ENCODE data around the gene TUBB2A. TPM values are rescaled to one million over a fixed set of nuclear protein-coding genes. Genes with fewer than 3 reads are reported as not detected.
"Not testable (repeated sequence)": the region's sequence is repeated elsewhere in the genome, so short reads cannot be mapped to it uniquely, and the experiment has no call there.

The TUBB2A gene
- total RNA-seq, 2 experiments from 2014 or later, result 2.5 to 3.6 TPM

GRCh38 chr6:3139090-3139903, 18.0 kb downstream of the TUBB2A start:
- DNase-seq, result no peak
- H3K4me3 Mint-ChIP-seq, result no peak overlapping the region
- H3K27me3 Mint-ChIP-seq, result no peaks in the 10 kb centered on the region
- H3K4me1 Mint-ChIP-seq, result no peaks in the 10 kb centered on the region
- POLR2A ChIA-PET, result no interaction called here
- H3K27ac Mint-ChIP-seq, result no peak overlapping the region
- H3K36me3 Mint-ChIP-seq (ENCODE audit: low read depth), result no peaks in the 10 kb centered on the region
- CTCF ChIA-PET, result interaction anchor here (0.6 to 0.8 kb wide), 2 partner anchors 18 to 141 kb away, joined by 3 to 4 read pairs; partner anchors contain the start of gene TUBB2A
- H3K9me3 Mint-ChIP-seq, result no peaks in the 10 kb centered on the region

GRCh38 chr6:3138341-3138740, 19.0 kb downstream of the TUBB2A start:
- H3K4me3 Mint-ChIP-seq, result no peak overlapping the region
- H3K27ac Mint-ChIP-seq, result no peak overlapping the region
- H3K9me3 Mint-ChIP-seq, result no peaks in the 10 kb centered on the region
- CTCF ChIA-PET, result interaction anchor here (0.6 to 0.8 kb wide), 2 partner anchors 19 to 142 kb away, joined by 3 to 4 read pairs; partner anchors contain the start of gene TUBB2A
- H3K36me3 Mint-ChIP-seq (ENCODE audit: low read depth), result no peaks in the 10 kb centered on the region
- DNase-seq, result no peak
- H3K27me3 Mint-ChIP-seq, result no peaks in the 10 kb centered on the region
- no peaks in the 10 kb centered on the region for H3K4me1 Mint-ChIP-seq
- POLR2A ChIA-PET, result no interaction called here

GRCh38 chr6:3137873-3138272, 19.5 kb downstream of the TUBB2A start:
- CTCF ChIA-PET; H3K27me3 Mint-ChIP-seq; H3K27ac Mint-ChIP-seq; H3K4me3 Mint-ChIP-seq; POLR2A ChIA-PET; H3K4me1 Mint-ChIP-seq; H3K36me3 Mint-ChIP-seq (ENCODE audit: low read depth); DNase-seq; H3K9me3 Mint-ChIP-seq: not testable (repeated sequence)

GRCh38 chr6:3137057-3137777, 20.1 kb downstream of the TUBB2A start:
- H3K4me1 Mint-ChIP-seq, result no peaks in the 10 kb centered on the region
- no peaks in the 10 kb centered on the region for H3K27me3 Mint-ChIP-seq
- ChIA-PET POLR2A (no interaction called here), CTCF (no interaction called here)
- H3K27ac Mint-ChIP-seq, result no peak overlapping the region
- no peaks in the 10 kb centered on the region for H3K36me3 Mint-ChIP-seq (ENCODE audit: low read depth)
- H3K4me3 Mint-ChIP-seq, result no peak overlapping the region
- DNase-seq, result no peak
- no peaks in the 10 kb centered on the region for H3K9me3 Mint-ChIP-seq

- Mint-ChIP-seq H3K9me3 (no peaks in the 10 kb centered on the region), H3K4me1 (no peaks in the 10 kb centered on the region), H3K36me3 (ENCODE audit: low read depth) (no peaks in the 10 kb centered on the region), H3K27ac (no peak overlapping the region), H3K27me3 (no peaks in the 10 kb centered on the region), H3K4me3 (no peak overlapping the region)
- POLR2A ChIA-PET, result no interaction called here
- CTCF ChIA-PET, result no interaction called here
- DNase-seq, result no peak
Measured at GRCh38 chr6:3136292-3137011, 20.9 kb downstream of the TUBB2A start.

DNA sequence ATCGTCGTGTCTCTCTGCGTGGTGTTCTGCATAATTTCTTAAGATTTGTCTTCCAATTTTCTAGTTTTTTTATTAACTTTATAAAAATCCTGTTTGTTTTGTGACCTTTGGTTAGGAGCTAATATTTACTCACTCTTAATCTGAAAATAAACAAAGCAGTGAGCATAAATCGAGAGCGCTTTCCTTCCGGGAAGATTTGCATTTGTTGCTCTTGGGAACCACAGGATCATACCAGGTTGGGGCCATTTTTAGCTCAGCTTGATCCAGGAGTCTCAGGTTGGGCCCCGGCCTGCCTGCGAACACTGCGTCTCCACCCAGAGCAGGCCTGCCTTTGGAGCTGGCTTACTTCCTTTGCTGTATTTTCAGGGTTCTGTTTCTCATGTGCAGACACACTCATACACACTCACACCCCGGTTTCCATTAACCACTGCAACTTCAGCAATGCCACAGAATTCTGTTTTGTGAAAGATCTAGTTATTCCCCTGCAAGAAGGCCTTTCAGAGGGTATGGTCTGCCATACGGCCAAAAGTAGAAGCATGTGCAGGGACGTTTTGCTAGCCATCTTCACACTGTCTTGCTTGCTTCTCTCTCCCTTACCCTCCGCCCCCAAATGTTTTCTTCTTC, 21.6 kb downstream of the TUBB2A start:
- ChIA-PET POLR2A (no interaction called here), CTCF (no interaction called here)
- Mint-ChIP-seq H3K27me3 (no peaks in the 10 kb centered on the region), H3K4me3 (no peak overlapping the region), H3K36me3 (ENCODE audit: low read depth) (no peaks in the 10 kb centered on the region), H3K4me1 (no peaks in the 10 kb centered on the region), H3K9me3 (no peaks in the 10 kb centered on the region), H3K27ac (no peak overlapping the region)
- no peak for DNase-seq

- no peaks in the 10 kb centered on the region for H3K27me3 Mint-ChIP-seq
- H3K36me3 Mint-ChIP-seq (ENCODE audit: low read depth), result no peaks in the 10 kb centered on the region
- no peaks in the 10 kb centered on the region for H3K9me3 Mint-ChIP-seq
- no peaks in the 10 kb centered on the region for H3K4me1 Mint-ChIP-seq
- ChIA-PET POLR2A (no interaction called here), CTCF (no interaction called here)
- H3K4me3 Mint-ChIP-seq, result no peak overlapping the region
- H3K27ac Mint-ChIP-seq, result no peak overlapping the region
- no peak for DNase-seq
Measured at GRCh38 chr6:3133515-3133914, 23.8 kb downstream of the TUBB2A start.

GRCh38 chr6:3131695-3132094, 25.6 kb downstream of the TUBB2A start:
- CTCF ChIA-PET, result interaction anchor here (1.2 kb wide), 2 partner anchors 25 to 120 kb away, joined by 3 to 4 read pairs; partner anchors contain the start of gene TUBB2A
- H3K27ac Mint-ChIP-seq, result no peak overlapping the region

GRCh38 chr6:3128356-3129108, 28.8 kb downstream of the TUBB2A start:
- peaks cover 6% of the 10 kb centered on the region for H3K4me1 Mint-ChIP-seq
- no peaks in the 10 kb centered on the region for H3K9me3 Mint-ChIP-seq
- ChIA-PET POLR2A (no interaction called here), CTCF (interaction anchor here (0.6 to 4.9 kb wide), 3 partner anchors 29 to 138 kb away, joined by 6 to 16 read pairs (median 6); partner anchors contain the start of gene TUBB2A)
- no peak overlapping the region for H3K27ac Mint-ChIP-seq
- H3K36me3 Mint-ChIP-seq (ENCODE audit: low read depth), result no peaks in the 10 kb centered on the region
- H3K4me3 Mint-ChIP-seq, result no peak overlapping the region
- no peaks in the 10 kb centered on the region for H3K27me3 Mint-ChIP-seq
- DNase-seq, result no peak

More at GRCh38 chr6:3131695-3132094, 25.6 kb downstream of the TUBB2A start:
- Mint-ChIP-seq H3K4me3 (no peak overlapping the region), H3K4me1 (peaks cover 3% of the 10 kb centered on the region), H3K27me3 (no peaks in the 10 kb centered on the region), H3K9me3 (no peaks in the 10 kb centered on the region), H3K36me3 (ENCODE audit: low read depth) (no peaks in the 10 kb centered on the region)
- no peak for DNase-seq
- POLR2A ChIA-PET, result no interaction called here

DNA sequence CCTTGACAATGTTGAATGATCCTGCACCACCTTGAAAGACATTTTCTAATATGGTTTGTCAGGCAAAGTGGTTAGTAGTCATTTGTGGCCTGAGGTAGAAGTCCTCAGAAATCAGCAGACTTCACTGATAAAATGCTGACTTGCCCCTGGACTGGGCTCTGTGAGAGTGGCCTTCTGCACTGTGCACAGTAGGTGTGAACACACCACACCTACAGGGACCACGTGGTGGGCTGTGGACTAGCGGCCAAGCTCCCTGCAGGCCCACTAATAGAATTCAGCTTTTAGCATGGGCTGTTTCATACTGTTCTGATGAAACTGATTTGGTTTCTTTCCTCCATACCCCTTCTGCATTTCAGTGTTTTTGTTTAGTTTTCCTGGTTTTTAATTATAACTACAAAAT, 31.5 kb downstream of the TUBB2A start:
- peaks cover 6% of the 10 kb centered on the region for H3K4me1 Mint-ChIP-seq
- POLR2A ChIA-PET, result no interaction called here
- CTCF ChIA-PET, result interaction anchor here (0.7 to 4.9 kb wide), 11 partner anchors 10 to 133 kb away, joined by 3 to 42 read pairs (median 4); partner anchors contain the start of genes PSMG4 and TUBB2A
- peaks cover under 1% of the 10 kb centered on the region for H3K27me3 Mint-ChIP-seq
- H3K9me3 Mint-ChIP-seq, result no peaks in the 10 kb centered on the region
- H3K4me3 Mint-ChIP-seq, result no peak overlapping the region
- no peak for DNase-seq
- no peaks in the 10 kb centered on the region for H3K36me3 Mint-ChIP-seq (ENCODE audit: low read depth)
- no peak overlapping the region for H3K27ac Mint-ChIP-seq

GRCh38 chr6:3124667-3125066, 32.7 kb downstream of the TUBB2A start:
- H3K27ac Mint-ChIP-seq, result no peak overlapping the region
- no peaks in the 10 kb centered on the region for H3K9me3 Mint-ChIP-seq
- ChIA-PET CTCF (interaction anchor here (0.7 to 1.6 kb wide), 3 partner anchors 25 to 135 kb away, joined by 3 to 8 read pairs (median 6); partner anchors contain the start of gene PSMG4), POLR2A (no interaction called here)
- no peak for DNase-seq
- H3K27me3 Mint-ChIP-seq, result peaks cover 2% of the 10 kb centered on the region
- H3K36me3 Mint-ChIP-seq (ENCODE audit: low read depth), result no peaks in the 10 kb centered on the region
- no peak overlapping the region for H3K4me3 Mint-ChIP-seq
- peaks cover 6% of the 10 kb centered on the region for H3K4me1 Mint-ChIP-seq

DNA sequence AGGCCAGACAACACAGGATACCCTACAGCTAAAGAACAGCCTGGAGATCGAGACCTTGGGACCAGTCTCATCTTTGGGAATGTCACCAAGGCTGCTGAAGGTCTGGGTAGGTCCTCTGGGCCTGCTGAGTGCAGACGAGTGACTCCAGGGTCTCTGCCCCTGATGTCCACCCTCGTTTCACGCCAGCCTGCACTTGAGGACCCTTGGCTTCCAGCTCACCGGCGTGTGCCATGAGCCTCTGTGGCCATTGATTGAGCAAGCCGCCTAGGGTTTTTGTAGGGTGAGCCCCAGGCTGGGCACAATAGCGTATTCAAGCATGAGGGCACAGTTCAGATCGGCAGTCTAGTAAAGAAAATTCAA, 34.5 kb downstream of the TUBB2A start:
- H3K27ac Mint-ChIP-seq, result no peak overlapping the region
- no peaks in the 10 kb centered on the region for H3K36me3 Mint-ChIP-seq (ENCODE audit: low read depth)
- ChIA-PET CTCF (interaction anchor here (1.0 to 3.0 kb wide), 2 partner anchors 15 to 129 kb away, joined by 4 to 17 read pairs; no protein-coding TSS in a partner anchor), POLR2A (interaction anchor here (1.0 kb wide), 1 partner anchor 135 kb away, joined by 3 read pairs; the partner anchor contains the start of gene PSMG4)
- H3K9me3 Mint-ChIP-seq, result no peaks in the 10 kb centered on the region
- no peak overlapping the region for H3K4me3 Mint-ChIP-seq
- H3K4me1 Mint-ChIP-seq, result peaks cover 18% of the 10 kb centered on the region
- peaks cover 2% of the 10 kb centered on the region for H3K27me3 Mint-ChIP-seq
- no peak for DNase-seq
